ENCODE measurements around the gene TET3. TPM values are rescaled to one million over a fixed set of nuclear protein-coding genes. Genes with fewer than 3 reads are reported as not detected.

Gene TET3
- polyA plus RNA-seq, 2 of the 4 experiments (the other 2 are of a cell fraction), result 4.6 to 6.1 TPM

GRCh38 chr2:74020702-74021406, 36.1 kb downstream of the TET3 start:
- Histone ChIP-seq H3K4me3 (no peak overlapping the region), H3K9me3 (no peaks in the 10 kb centered on the region), H3K4me2 (no peak overlapping the region), H3K27ac (no peak overlapping the region), H3K4me1 (no peaks in the 10 kb centered on the region)
- ChIA-PET CTCF (interaction anchor here (1.5 to 1.9 kb wide), 2 partner anchors 11 to 17 kb away, joined by 3 to 10 read pairs; no protein-coding TSS in a partner anchor), POLR2A (no interaction called here)
- FAIRE-seq (no peak), DNase-seq (ENCODE audit: low read depth in 1 of 2, low spot score in 1 of 2) (no peak), ATAC-seq (peak; percentile 37 to 42; a peak in 4 of 6 replicates)
- TF ChIP-seq RFX5 (IDR thresholded peaks at IDR 0.05) (no peak), BHLHE40 (IDR thresholded peaks at IDR 0.05; ENCODE audit: low read depth, low read length) (no peak), EHF (CRISPR knock-in tag; IDR thresholded peaks at IDR 0.05) (no peak), NPAS2 (CRISPR knock-in tag; IDR thresholded peaks at IDR 0.05; ENCODE audit: borderline replicate concordance) (no peak), CHD4 (IDR thresholded peaks at IDR 0.05; ENCODE audit: borderline replicate concordance) (no peak), TP53 (CRISPR knock-in tag; IDR thresholded peaks at IDR 0.05) (no peak), CBX8 (IDR thresholded peaks at IDR 0.05) (no peak), ZNF302 (CRISPR knock-in tag; IDR thresholded peaks at IDR 0.05) (no peak), HOXB13 (CRISPR knock-in tag; IDR thresholded peaks at IDR 0.05; ENCODE audit: low read depth) (no peak), REST (IDR thresholded peaks at IDR 0.05) (no peak), MYC (IDR thresholded peaks at IDR 0.05; ENCODE audit: borderline replicate concordance, low read length) (no peak), ESRRA (IDR thresholded peaks at IDR 0.05; ENCODE audit: borderline replicate concordance, low read length) (no peak)
- 90% methylated on average over 9 of the region's 9 CpGs for WGBS (ENCODE audit: missing lambda C conversion rate)

GRCh38 chr2:74021407-74021755, 36.7 kb downstream of the TET3 start:
- CTCF ChIA-PET, result interaction anchor here (1.9 kb wide), 1 partner anchor 11 kb away, joined by 10 read pairs; no protein-coding TSS in a partner anchor
- WGBS (ENCODE audit: missing lambda C conversion rate), result 79% methylated on average over 5 of the region's 5 CpGs

GRCh38 chr2:74024216-74024615, 39.5 kb downstream of the TET3 start:
- ChIA-PET POLR2A (no interaction called here), CTCF (no interaction called here)
- no peak overlapping the region for H3K27ac ChIP-seq
- no peaks in the 10 kb centered on the region for H3K4me1 ChIP-seq
- TF ChIP-seq PBX3 (IDR thresholded peaks at IDR 0.05) (no peak), ATOH8 (CRISPR knock-in tag; IDR thresholded peaks at IDR 0.05; ENCODE audit: low read depth) (no peak), CBX2 (IDR thresholded peaks at IDR 0.05; ENCODE audit: borderline replicate concordance, low read depth) (no peak), MAZ (IDR thresholded peaks at IDR 0.05; ENCODE audit: borderline replicate concordance, low read depth, low read length) (no peak), HOXB13 (CRISPR knock-in tag; IDR thresholded peaks at IDR 0.05; ENCODE audit: low read depth) (no peak), HOXB5 (CRISPR knock-in tag; IDR thresholded peaks at IDR 0.05) (no peak), SREBF2 (IDR thresholded peaks at IDR 0.05) (no peak), ELK1 (IDR thresholded peaks at IDR 0.05; ENCODE audit: low read depth, low read length) (no peak), PHF8 (IDR thresholded peaks at IDR 0.05; ENCODE audit: borderline replicate concordance, low read depth) (no peak), EHF (CRISPR knock-in tag; IDR thresholded peaks at IDR 0.05) (no peak), GATA3 (IDR thresholded peaks at IDR 0.05; ENCODE audit: borderline replicate concordance) (no peak), CEBPB (IDR thresholded peaks at IDR 0.05) (no peak), EP300 (IDR thresholded peaks at IDR 0.05) (no peak), RAD21 (conservative IDR thresholded peaks at IDR 0.05 in 1 of 2, IDR thresholded peaks at IDR 0.05 in 1 of 2) (no peak)
- DNase-seq (ENCODE audit: low read depth in 1 of 2, low spot score in 1 of 2) (no peak), FAIRE-seq (no peak), ATAC-seq (no peak)
- no peak overlapping the region for H3K4me3 ChIP-seq
- no peaks in the 10 kb centered on the region for H3K9me3 ChIP-seq
- H3K4me2 ChIP-seq, result no peak overlapping the region
- WGBS (ENCODE audit: missing lambda C conversion rate), result 88% methylated on average over 4 of the region's 4 CpGs

More at GRCh38 chr2:74021407-74021755, 36.7 kb downstream of the TET3 start:
- no peak for FAIRE-seq
- no peak; a peak in 1 of 6 replicates for ATAC-seq
- no peak overlapping the region for H3K4me2 ChIP-seq
- DNase-seq (ENCODE audit: low read depth in 1 of 2, low spot score in 1 of 2), result no peak
- H3K4me1 ChIP-seq, result no peaks in the 10 kb centered on the region
- H3K9me3 ChIP-seq, result no peaks in the 10 kb centered on the region
- TF ChIP-seq EP300 (IDR thresholded peaks at IDR 0.05), result no peak
- no peak overlapping the region for H3K27ac ChIP-seq
- POLR2A ChIA-PET, result no interaction called here
- no peak overlapping the region for H3K4me3 ChIP-seq
